NCI-H2196 treated with DMSO at 0.1 percent for 48 hours (cell line): Measurements from ENCODE around the gene EML4.
A peak's percentile ranks its signal among the peaks of the same experiment; 100 is the strongest.
"Not testable (repeated sequence)": the region's sequence is repeated elsewhere in the genome, so short reads cannot be mapped to it uniquely, and the experiment has no call there.

ENCODE experiments used
- DNase-seq: peaks from one replicate; lab custom pipeline; 2025; ENCODE audit not compliant: unreplicated experiment; lab: John Stamatoyannopoulos, UW

EML4 gene

GRCh38 chr2:42347518-42347917 lies 178.4 kb downstream of the EML4 start:
- not testable (repeated sequence) for DNase-seq

- DNase-seq, result no peak
These were observed 179.1 kb downstream of the EML4 start for GRCh38 chr2:42348113-42348805.

GRCh38 chr2:42350434-42351063 lies 181.4 kb downstream of the EML4 start:
- DNase-seq, result no peak

- DNase-seq, result no peak
These were observed 182.7 kb downstream of the EML4 start for GRCh38 chr2:42351864-42352263.

GRCh38 chr2:42353792-42354429 lies 184.8 kb downstream of the EML4 start:
- no peak for DNase-seq

- DNase-seq, result no peak
These were observed 190.3 kb downstream of the EML4 start for GRCh38 chr2:42359304-42359964.

- DNase-seq, result no peak
These were observed 190.9 kb downstream of the EML4 start for GRCh38 chr2:42359965-42360483.

- no peak for DNase-seq
These were observed 191.3 kb downstream of the EML4 start for GRCh38 chr2:42360493-42360889.

GRCh38 chr2:42360890-42361727 lies 192.0 kb downstream of the EML4 start, which contains the start of gene COX7A2L:
Gene COX7A2L, minus strand, starts transcription at chr2:42361217. Its CDS starts 56 bp downstream, at chr2:42361161.
- DNase-seq, result peak; percentile 94

- DNase-seq, result no peak
These were observed 192.7 kb downstream of the EML4 start for GRCh38 chr2:42361728-42362283.

GRCh38 chr2:42363413-42363812 lies 194.3 kb downstream of the EML4 start:
- no peak for DNase-seq

- DNase-seq, result no peak
These were observed 195.5 kb downstream of the EML4 start for GRCh38 chr2:42364658-42365057.

- no peak for DNase-seq
These were observed 197.3 kb downstream of the EML4 start for GRCh38 chr2:42366411-42366810.

GRCh38 chr2:42367835-42368234 lies 198.7 kb downstream of the EML4 start:
- DNase-seq, result no peak

GRCh38 chr2:42368817-42369531 lies 199.8 kb downstream of the EML4 start:
- DNase-seq, result no peak

GRCh38 chr2:42369532-42370229 lies 200.5 kb downstream of the EML4 start:
- no peak for DNase-seq

GRCh38 chr2:42371611-42372473 lies 202.7 kb downstream of the EML4 start:
- DNase-seq, result no peak
